PC-3 (cell line): ENCODE data around the gene HIPK3. TPM values are rescaled to one million over a fixed set of nuclear protein-coding genes. Genes with fewer than 3 reads are reported as not detected.

Experiments used
- ATAC-seq: fragments of 200-7000 bp; cut with Tn5 transposase; 2 replicates; pipeline ENCODE4 v1.9.1; 2020; ENCODE audit warnings: mild to moderate bottlenecking, moderate library complexity
- BruUV-seq: library from RNA; stranded (reverse); fragments of 400-500 nt; replicated peaks from 2 replicates; lab custom pipeline; 2021; lab: Mats Ljungman, UMichigan
- CTCF ChIA-PET: fragments of 300-600 bp; sonication (Branson Sonifier 250); formaldehyde crosslinking; loops from one replicate; lab custom pipeline; 2022; ENCODE audit warnings: antibody characterized with exemption; lab: Charles Lee
- POLR2A ChIA-PET: fragments of 300-600 bp; sonication (Branson Sonifier 250); formaldehyde crosslinking; loops from one replicate; lab custom pipeline; 2022; ENCODE audit warnings: antibody characterized with exemption; ENCODE audit not compliant: unreplicated experiment; lab: Charles Lee
- DNase-seq: peaks from one replicate; pipeline ENCODE4 v3.0.0-alpha.2; 2015
- H2AFZ ChIP-seq: fragments of 300-600 bp; sonication (generic); 2 replicates; pipeline ENCODE4 v1.6.0; 2016; ENCODE audit warnings: antibody characterized with exemption, low read length
- H3F3A ChIP-seq: fragments of 300-600 bp; sonication (generic); one replicate; pipeline ENCODE4 v1.6.0; 2017; ENCODE audit warnings: antibody characterized with exemption, low read length, control low read depth, mild to moderate bottlenecking; ENCODE audit not compliant: unreplicated experiment
- H3K27ac ChIP-seq: fragments of 300-600 bp; sonication (generic); 2 replicates; pipeline ENCODE4 v1.5.1; 2016; ENCODE audit warnings: mild to moderate bottlenecking, low read length
- H3K27me3 ChIP-seq: fragments of 300-600 bp; sonication (generic); 2 replicates; pipeline ENCODE4 v1.6.1; 2016; ENCODE audit warnings: low read length, mixed read lengths
- H3K36me3 ChIP-seq: fragments of 300-600 bp; sonication (generic); 2 replicates; pipeline ENCODE4 v1.6.1; 2016; ENCODE audit warnings: low read depth, mixed run types, low read length, mixed read lengths
- H3K4me1 ChIP-seq: fragments of 300-600 bp; sonication (generic); 2 replicates; pipeline ENCODE4 v1.5.1; 2016; ENCODE audit warnings: low read length; ENCODE audit not compliant: insufficient read depth
- H3K4me2 ChIP-seq: fragments of 300-600 bp; sonication (generic); 2 replicates; pipeline ENCODE4 v1.6.0; 2016; ENCODE audit warnings: low read length
- H3K4me3 ChIP-seq: fragments of 300-600 bp; sonication (generic); 2 replicates; pipeline ENCODE4 v1.5.1; 2016; ENCODE audit warnings: mild to moderate bottlenecking, low read length, mixed read lengths
- H3K79me2 ChIP-seq: fragments of 300-600 bp; sonication (generic); 2 replicates; pipeline ENCODE4 v1.6.1; 2017; ENCODE audit warnings: low read length, mixed read lengths
- H3K9ac ChIP-seq: fragments of 300-600 bp; sonication (generic); 2 replicates; pipeline ENCODE4 v1.6.0; 2016; ENCODE audit warnings: mild to moderate bottlenecking, low read length
- H3K9me2 ChIP-seq: fragments of 300-600 bp; sonication (generic); replicated peaks from 2 replicates; pipeline ENCODE4 v1.6.1; 2016; ENCODE audit warnings: mixed run types, low read length, mixed read lengths
- H3K9me3 ChIP-seq: fragments of 300-600 bp; sonication (generic); 2 replicates; pipeline ENCODE4 v1.6.1; 2016; ENCODE audit warnings: low read length, mixed read lengths
- H4K20me1 ChIP-seq: fragments of 300-600 bp; sonication (generic); 2 replicates; pipeline ENCODE4 v1.6.1; 2016; ENCODE audit warnings: low read length, mixed read lengths
- EZH2 ChIP-seq: fragments of 300-600 bp; sonication (generic); IDR thresholded peaks from one replicate; pipeline ENCODE4 v1.6.1; 2017; ENCODE audit warnings: antibody characterized with exemption, mild to moderate bottlenecking, low read length; ENCODE audit not compliant: unreplicated experiment
- EZH2phosphoT487 ChIP-seq: fragments of 300-600 bp; sonication (generic); IDR thresholded peaks from 2 replicates; pipeline ENCODE4 v1.6.1; 2018; ENCODE audit warnings: mild to moderate bottlenecking, antibody characterized with exemption, low read length, borderline replicate concordance
- intact Hi-C: fragments of 100-400 bp; cut with micrococcal nuclease; formaldehyde crosslinking; loops from 2 replicates; pipeline ENCODE4 v1.9.0; 2023
- total RNA-seq: library from RNA; depleted of rRNA; stranded (reverse); fragments of >200 nt; gene quantifications from 2 replicates; pipeline ENCODE4 v1.2.3, GENCODE V29; 2014
- TF ChIP-seq, protein P1 (sequence below): fragments of 300-600 bp; sonication (generic); conservative IDR thresholded peaks from 2 replicates; pipeline ENCODE4 v1.5.1; 2017; ENCODE audit warnings: antibody characterized with exemption, low read depth, mild to moderate bottlenecking, low read length

The HIPK3 gene
- total RNA-seq, 1 experiment from 2014 or later, result 19.4 TPM

- ATAC-seq (no peak), DNase-seq (no peak)
- no peaks in the 10 kb centered on the region for H3K9me2 ChIP-seq
- no peak overlapping the region for H3K9ac ChIP-seq
- no peak overlapping the region for H3K4me2 ChIP-seq
- H3K4me3 ChIP-seq, result no peak overlapping the region
- H3K4me1 ChIP-seq, result no peaks in the 10 kb centered on the region; the same call in 1 of the 2 replicates
- no peak overlapping the region for H2AFZ ChIP-seq
- H4K20me1 ChIP-seq, result peaks cover 4% of the 10 kb centered on the region; the same call in 1 of the 2 replicates
- no peaks in the 10 kb centered on the region for H3K9me3 ChIP-seq
- H3F3A ChIP-seq, result no peaks in the 10 kb centered on the region
- peaks cover 40% of the 10 kb centered on the region for H3K79me2 ChIP-seq
- TF ChIP-seq, protein P1, sequence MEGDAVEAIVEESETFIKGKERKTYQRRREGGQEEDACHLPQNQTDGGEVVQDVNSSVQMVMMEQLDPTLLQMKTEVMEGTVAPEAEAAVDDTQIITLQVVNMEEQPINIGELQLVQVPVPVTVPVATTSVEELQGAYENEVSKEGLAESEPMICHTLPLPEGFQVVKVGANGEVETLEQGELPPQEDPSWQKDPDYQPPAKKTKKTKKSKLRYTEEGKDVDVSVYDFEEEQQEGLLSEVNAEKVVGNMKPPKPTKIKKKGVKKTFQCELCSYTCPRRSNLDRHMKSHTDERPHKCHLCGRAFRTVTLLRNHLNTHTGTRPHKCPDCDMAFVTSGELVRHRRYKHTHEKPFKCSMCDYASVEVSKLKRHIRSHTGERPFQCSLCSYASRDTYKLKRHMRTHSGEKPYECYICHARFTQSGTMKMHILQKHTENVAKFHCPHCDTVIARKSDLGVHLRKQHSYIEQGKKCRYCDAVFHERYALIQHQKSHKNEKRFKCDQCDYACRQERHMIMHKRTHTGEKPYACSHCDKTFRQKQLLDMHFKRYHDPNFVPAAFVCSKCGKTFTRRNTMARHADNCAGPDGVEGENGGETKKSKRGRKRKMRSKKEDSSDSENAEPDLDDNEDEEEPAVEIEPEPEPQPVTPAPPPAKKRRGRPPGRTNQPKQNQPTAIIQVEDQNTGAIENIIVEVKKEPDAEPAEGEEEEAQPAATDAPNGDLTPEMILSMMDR, result no peak
- no peak for TF ChIP-seq EZH2
- BruUV-seq, result no TSS peak
- no peaks in the 10 kb centered on the region for H3K36me3 ChIP-seq
- H3K27me3 ChIP-seq, result no peaks in the 10 kb centered on the region
- CTCF ChIA-PET, result no interaction called here
- intact Hi-C loops, result no loop called here
- no peak overlapping the region for H3K27ac ChIP-seq
- POLR2A ChIA-PET, result no interaction called here
These were observed 63.7 kb downstream of the HIPK3 start for GRCh38 chr11:33320814-33321330.

GRCh38 chr11:33321422-33321821 is 64.2 kb downstream of the HIPK3 start:
- no peaks in the 10 kb centered on the region for H3K9me3 ChIP-seq
- H3K27ac ChIP-seq, result no peak overlapping the region
- H3K9ac ChIP-seq, result no peak overlapping the region
- peaks cover 41% of the 10 kb centered on the region for H3K79me2 ChIP-seq
- H3K9me2 ChIP-seq, result no peaks in the 10 kb centered on the region
- no peaks in the 10 kb centered on the region for H3F3A ChIP-seq
- DNase-seq (no peak), ATAC-seq (no peak)
- no peaks in the 10 kb centered on the region for H3K36me3 ChIP-seq
- peaks cover 4% of the 10 kb centered on the region; the same call in 1 of the 2 replicates for H4K20me1 ChIP-seq
- no peak overlapping the region for H3K4me2 ChIP-seq
- no peak overlapping the region for H2AFZ ChIP-seq
- intact Hi-C loops, result no loop called here
- ChIA-PET POLR2A (no interaction called here), CTCF (no interaction called here)
- BruUV-seq, result no TSS peak
- H3K4me1 ChIP-seq, result no peaks in the 10 kb centered on the region; the same call in 1 of the 2 replicates
- no peak overlapping the region for H3K4me3 ChIP-seq
- H3K27me3 ChIP-seq, result no peaks in the 10 kb centered on the region
- TF ChIP-seq EZH2phosphoT487, result no peak
- TF ChIP-seq, protein P1, result no peak
- no peak for TF ChIP-seq EZH2

- no peaks in the 10 kb centered on the region for H4K20me1 ChIP-seq
These were observed 66.2 kb downstream of the HIPK3 start for GRCh38 chr11:33323421-33323820.

More at GRCh38 chr11:33323421-33323820, 66.2 kb downstream of the HIPK3 start:
- H3K27ac ChIP-seq, result no peak overlapping the region
- DNase-seq (no peak), ATAC-seq (no peak)
- no peaks in the 10 kb centered on the region for H3K27me3 ChIP-seq
- intact Hi-C loops, result no loop called here
- no peaks in the 10 kb centered on the region for H3K36me3 ChIP-seq
- BruUV-seq, result no TSS peak
- no peaks in the 10 kb centered on the region for H3K9me3 ChIP-seq
- CTCF ChIA-PET, result no interaction called here
- no peak overlapping the region for H3K9ac ChIP-seq
- POLR2A ChIA-PET, result no interaction called here
- no peaks in the 10 kb centered on the region for H3F3A ChIP-seq
- H3K9me2 ChIP-seq, result no peaks in the 10 kb centered on the region
- no peak for TF ChIP-seq EZH2
- no peaks in the 10 kb centered on the region for H3K4me1 ChIP-seq
- no peak overlapping the region for H3K4me3 ChIP-seq
- H2AFZ ChIP-seq, result no peak overlapping the region
- no peak overlapping the region for H3K4me2 ChIP-seq
- H3K79me2 ChIP-seq, result peaks cover 47% of the 10 kb centered on the region
